K562 treated with DMSO at 1 percent for 48 hours (cell line): ENCODE data around the gene KNOP1. TPM values are rescaled to one million over a fixed set of nuclear protein-coding genes. Genes with fewer than 3 reads are reported as not detected.

Experiments
- total RNA-seq: library from RNA; unstranded; fragments of 300-600 nt; gene quantifications from 2 replicates; pipeline ENCODE4 v1.2.3, GENCODE V29; 2022; ENCODE audit warnings: low replicate concordance; ENCODE audit errors: extremely low read depth

The KNOP1 gene, protein sequence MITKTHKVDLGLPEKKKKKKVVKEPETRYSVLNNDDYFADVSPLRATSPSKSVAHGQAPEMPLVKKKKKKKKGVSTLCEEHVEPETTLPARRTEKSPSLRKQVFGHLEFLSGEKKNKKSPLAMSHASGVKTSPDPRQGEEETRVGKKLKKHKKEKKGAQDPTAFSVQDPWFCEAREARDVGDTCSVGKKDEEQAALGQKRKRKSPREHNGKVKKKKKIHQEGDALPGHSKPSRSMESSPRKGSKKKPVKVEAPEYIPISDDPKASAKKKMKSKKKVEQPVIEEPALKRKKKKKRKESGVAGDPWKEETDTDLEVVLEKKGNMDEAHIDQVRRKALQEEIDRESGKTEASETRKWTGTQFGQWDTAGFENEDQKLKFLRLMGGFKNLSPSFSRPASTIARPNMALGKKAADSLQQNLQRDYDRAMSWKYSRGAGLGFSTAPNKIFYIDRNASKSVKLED
- not detected in 2 replicates for total RNA-seq

DNA sequence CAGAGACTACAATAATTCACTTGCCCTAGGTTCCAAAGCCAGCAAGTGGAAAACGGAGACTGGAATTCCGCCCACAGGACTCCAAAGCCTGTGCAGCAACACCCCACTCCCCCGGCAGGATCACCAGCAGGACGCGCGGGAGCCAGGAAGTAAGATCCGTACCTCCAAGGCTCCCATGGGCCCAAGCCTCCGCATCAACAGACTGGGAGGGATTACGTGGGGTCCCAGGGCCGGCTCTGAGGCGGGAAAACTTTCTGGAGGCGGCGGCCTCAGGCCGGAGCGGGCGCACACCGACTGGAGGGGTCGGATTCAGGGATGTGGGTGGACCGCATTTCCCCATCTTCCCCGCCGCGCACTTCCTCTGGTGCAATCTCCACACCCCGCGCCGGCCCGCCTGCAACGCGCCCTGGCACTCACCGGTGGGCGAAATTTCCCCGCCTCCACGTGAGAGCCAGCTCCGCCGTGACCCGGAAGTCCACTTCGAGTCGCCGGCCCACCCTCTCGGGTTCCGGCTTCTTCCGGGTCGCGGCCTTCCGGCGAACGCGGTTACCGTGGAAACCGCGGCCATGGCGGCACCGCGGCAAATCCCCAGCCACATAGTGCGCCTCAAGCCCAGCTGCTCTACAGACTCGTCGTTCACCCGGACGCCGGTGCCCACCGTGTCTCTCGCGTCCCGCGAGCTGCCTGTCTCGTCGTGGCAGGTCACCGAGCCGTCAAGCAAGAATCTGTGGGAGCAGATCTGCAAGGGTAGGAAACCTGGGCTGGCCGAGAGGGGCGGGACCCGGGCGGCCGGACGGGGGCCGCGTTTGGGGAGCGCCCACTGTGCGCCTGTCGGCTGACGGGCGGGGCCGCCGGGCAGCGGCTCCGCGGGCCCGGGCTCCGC, at the start of gene KNOP1, which contains the start of gene IQCK:
Gene KNOP1, minus strand, starts transcription at position 487 of the 883 bp plus-strand sequence. CDS start 3,192 bp downstream, outside the sequence.
Gene IQCK, plus strand, starts transcription at position 531 of the 883 bp plus-strand sequence. Its CDS starts 36 bp downstream, at position 567.

Other genes with a start within 250 kb of the KNOP1 start
- not detected in 2 replicates for gene GDE1, start 196.1 kb downstream of the KNOP1 start, total RNA-seq
- not detected in 2 replicates for gene CCP110, start 194.3 kb downstream of the KNOP1 start, total RNA-seq
- not detected in 2 replicates for gene VPS35L, start 162.5 kb downstream of the KNOP1 start, total RNA-seq
- not detected in 2 replicates for gene IQCK, start within 50 bp of the KNOP1 start, total RNA-seq
- gene GPRC5B, start 166.6 kb upstream of the KNOP1 start, total RNA-seq, result not detected in 2 replicates